Small intestine (tissue), 7 donors: Measurements from ENCODE around the gene ALKBH6. TPM values are rescaled to one million over a fixed set of nuclear protein-coding genes. Genes with fewer than 3 reads are reported as not detected.
A peak's percentile ranks its signal among the peaks of the same experiment; 100 is the strongest.

Source experiments
- DNase-seq, 2 donors: peaks; one replicate each; pipeline versions ENCODE4 v3.0.0 to v3.0.0-alpha.2; 2013
- FAIRE-seq: peaks from 2 replicates; lab custom pipeline; 2012; peaks lifted over from hg19 to GRCh38; lab: Jason Lieb, UNC
- H3K27ac ChIP-seq, 3 donors: one replicate each; pipeline ENCODE4 v1.5.1; 2013; ENCODE audit warnings: low read length in 2 of 3, mild to moderate bottlenecking in 2 of 3, control low read depth in 1 of 3, inconsistent platforms in 1 of 3, low read depth in 1 of 3, moderate library complexity in 1 of 3
- H3K27me3 ChIP-seq, 3 donors: one replicate each; pipeline ENCODE4 v1.6.1; 2013; ENCODE audit warnings: low read length in 3 of 3, inconsistent platforms in 1 of 3; ENCODE audit not compliant: control insufficient read depth in 3 of 3, insufficient read depth in 3 of 3
- H3K36me3 ChIP-seq, 3 donors: one replicate each; pipeline ENCODE4 v1.6.1; 2013; ENCODE audit warnings: low read length in 3 of 3, inconsistent platforms in 1 of 3, low read depth in 1 of 3, mild to moderate bottlenecking in 1 of 3, moderate library complexity in 1 of 3; ENCODE audit not compliant: control insufficient read depth in 3 of 3, insufficient read depth in 2 of 3
- H3K4me1 ChIP-seq, 3 donors: one replicate each; pipeline ENCODE4 v1.6.1; 2013; ENCODE audit warnings: low read length in 2 of 3, inconsistent platforms in 1 of 3, low read depth in 1 of 3, mild to moderate bottlenecking in 1 of 3, moderate library complexity in 1 of 3; ENCODE audit not compliant: control insufficient read depth in 3 of 3, insufficient read depth in 2 of 3
- H3K4me3 ChIP-seq, 3 donors: one replicate each; pipeline ENCODE4 v1.5.1; 2013; ENCODE audit warnings: low read length in 3 of 3, control low read depth in 1 of 3, inconsistent platforms in 1 of 3, low read depth in 1 of 3, mild to moderate bottlenecking in 1 of 3, moderate library complexity in 1 of 3
- H3K9me3 ChIP-seq, 2 donors: one replicate each; pipeline ENCODE4 v1.6.1; 2013; ENCODE audit warnings: low read depth in 1 of 2, low read length in 1 of 2; ENCODE audit not compliant: control insufficient read depth in 2 of 2, insufficient read depth in 1 of 2
- WGBS, 3 donors: extraction: QIAGEN DNeasy Blood & Tissue Kit; methylation state at CpG; one replicate each; pipeline ENCODE4 v1.1.7; 2013; 5-methylcytosine and 5-hydroxymethylcytosine counted together
- polyA plus RNA-seq, 4 donors: library from polyadenylated mRNA; stranded (reverse) in 3 of 4; unstranded in 1 of 4; fragments of 200-250 nt in 3 of 4; fragments of 120-200 nt in 1 of 4; gene quantifications; one replicate each; pipeline versions ENCODE4 v1.2.1 to v1.2.3, GENCODE V29; 2013
- donor health status: healthy with polysubstance abuse.
- donor health status: control.
- donor health status: control.
- donor health status: Bipolar disorder and iron deficiency.
- donor health status: healthy.

ALKBH6 gene
- polyA plus RNA-seq, 4 donors: 14.3 to 19.7 (median 15.6) TPM

DNA sequence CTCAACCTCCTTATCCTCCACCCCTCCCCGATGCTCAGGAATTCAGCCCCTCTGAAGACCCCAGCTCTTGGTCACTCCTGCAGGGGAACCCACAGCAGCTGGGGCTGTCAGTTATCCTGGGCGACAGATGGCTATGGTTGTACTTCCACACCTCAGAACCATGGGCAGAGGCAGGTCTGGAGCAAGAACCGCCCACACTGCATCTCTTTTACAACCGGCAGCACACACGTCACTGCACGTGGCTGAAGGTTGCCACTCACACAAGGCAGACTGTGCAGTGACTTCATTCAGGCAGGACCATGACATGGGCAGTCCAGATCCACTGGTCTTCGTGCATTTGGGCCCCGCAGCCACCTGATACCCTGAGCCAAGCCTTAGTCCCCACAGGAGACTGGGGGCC lies 40.5 kb downstream of the ALKBH6 start:
- Histone ChIP-seq H3K4me3 (no peak overlapping the region), H3K27ac (no peak overlapping the region), H3K36me3 (no peaks in the 10 kb centered on the region), H3K4me1 (no peaks in the 10 kb centered on the region), H3K27me3 (no peaks in the 10 kb centered on the region), H3K9me3 (no peaks in the 10 kb centered on the region)
- 33 to 38% (median 38%) methylated on average over 8 of the region's 8 CpGs for WGBS, 3 donors
- FAIRE-seq (no peak), DNase-seq (peak in 1 of 2 donors; percentile 24)

DNA sequence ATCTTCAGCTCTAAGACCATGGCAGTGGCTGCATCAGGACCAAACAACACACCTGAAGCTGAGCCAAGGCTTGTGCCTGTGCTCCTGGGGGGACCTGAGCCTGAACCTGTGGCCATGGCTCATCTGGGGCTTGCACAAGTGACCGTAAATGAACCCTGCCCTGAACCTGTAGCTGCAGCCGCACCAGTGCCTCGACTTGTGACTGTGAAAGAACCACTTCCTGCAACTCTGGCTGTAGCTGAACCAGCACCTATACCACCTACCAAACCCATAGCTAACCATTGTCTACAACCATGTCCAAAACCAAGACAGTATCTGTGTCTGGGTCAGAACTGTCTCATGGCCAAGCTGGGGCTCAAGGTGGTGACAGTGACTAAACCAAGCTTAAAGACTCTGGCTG lies 47.2 kb downstream of the ALKBH6 start:
- no peak for DNase-seq
- Histone ChIP-seq H3K27ac (no peak overlapping the region), H3K27me3 (no peaks in the 10 kb centered on the region), H3K9me3 (no peaks in the 10 kb centered on the region), H3K36me3 (no peaks in the 10 kb centered on the region), H3K4me3 (no peak overlapping the region), H3K4me1 (no peaks in the 10 kb centered on the region)
- 53 to 82% (median 64%) methylated on average over 3 of the region's 3 CpGs for WGBS, 3 donors
- FAIRE-seq: no peak

DNA sequence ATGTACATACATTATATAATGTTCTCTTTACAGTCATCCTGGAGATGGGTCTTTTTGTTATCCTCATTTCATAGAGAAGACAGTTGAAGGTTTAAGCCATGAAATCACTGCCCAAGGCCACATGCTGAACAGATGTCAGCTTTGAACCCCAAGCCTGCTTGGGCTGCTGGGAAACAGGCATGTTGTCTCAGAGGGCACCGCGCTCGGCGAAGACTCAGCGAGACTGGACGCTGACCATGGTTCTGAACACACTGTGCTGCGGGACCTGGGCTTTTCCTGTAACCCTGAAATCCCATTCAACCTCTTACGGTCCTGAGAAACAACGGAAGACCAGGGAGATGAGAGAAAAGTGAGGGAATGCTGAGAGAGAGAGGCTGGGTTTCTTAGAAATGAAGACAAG lies 50.5 kb downstream of the ALKBH6 start:
- H3K27me3 ChIP-seq: peaks cover 0 to 24% (median 7%) of the 10 kb centered on the region in 3 donors
- no peak for FAIRE-seq
- DNase-seq: peak; percentile 20 to 74

DNA sequence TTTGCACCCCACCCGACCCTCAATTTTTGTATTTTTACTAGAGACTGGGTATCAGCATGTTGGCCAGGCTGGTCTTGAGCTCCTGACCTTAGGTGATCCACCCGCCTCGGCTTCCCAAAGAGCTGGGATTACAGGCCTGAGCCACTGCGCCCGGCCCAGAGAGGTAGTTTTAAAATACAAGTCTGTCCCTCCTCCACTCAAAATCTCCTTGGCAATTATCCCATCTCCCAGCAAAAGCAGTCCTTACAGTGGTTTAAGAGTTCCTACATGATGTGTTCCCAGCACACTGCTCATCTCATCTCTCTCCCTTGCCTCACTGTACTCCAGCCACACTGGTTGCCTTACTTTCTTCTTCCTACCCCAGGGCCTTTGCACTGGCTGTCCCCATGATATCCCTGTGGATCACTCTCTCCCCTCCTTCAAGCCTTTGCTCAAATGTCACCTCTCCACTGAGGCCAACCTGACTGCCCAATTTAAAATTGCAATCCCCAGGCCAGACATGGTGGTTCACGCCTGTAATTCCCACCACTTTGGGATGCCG lies 53.5 kb downstream of the ALKBH6 start:
- no peak overlapping the region for H3K27ac ChIP-seq
- FAIRE-seq (no peak), DNase-seq (no peak)
- H3K9me3 ChIP-seq: no peaks in the 10 kb centered on the region
- no peaks in the 10 kb centered on the region for H3K4me1 ChIP-seq
- 83 to 87% (median 85%) methylated on average over 7 of the region's 7 CpGs for WGBS, 3 donors
- H3K36me3 ChIP-seq: no peaks in the 10 kb centered on the region
- no peak overlapping the region for H3K4me3 ChIP-seq
- H3K27me3 ChIP-seq: peaks cover 0 to 33% (median 7%) of the 10 kb centered on the region in 3 donors

More for the DNA sequence above, 50.5 kb downstream of the ALKBH6 start:
- WGBS, 3 donors: 2 to 9% (median 5%) methylated on average over 9 of the region's 9 CpGs
- no peaks in the 10 kb centered on the region for H3K4me1 ChIP-seq
- no peaks in the 10 kb centered on the region for H3K9me3 ChIP-seq
- no peak overlapping the region for H3K4me3 ChIP-seq
- H3K27ac ChIP-seq: no peak overlapping the region
- H3K36me3 ChIP-seq: no peaks in the 10 kb centered on the region

DNA sequence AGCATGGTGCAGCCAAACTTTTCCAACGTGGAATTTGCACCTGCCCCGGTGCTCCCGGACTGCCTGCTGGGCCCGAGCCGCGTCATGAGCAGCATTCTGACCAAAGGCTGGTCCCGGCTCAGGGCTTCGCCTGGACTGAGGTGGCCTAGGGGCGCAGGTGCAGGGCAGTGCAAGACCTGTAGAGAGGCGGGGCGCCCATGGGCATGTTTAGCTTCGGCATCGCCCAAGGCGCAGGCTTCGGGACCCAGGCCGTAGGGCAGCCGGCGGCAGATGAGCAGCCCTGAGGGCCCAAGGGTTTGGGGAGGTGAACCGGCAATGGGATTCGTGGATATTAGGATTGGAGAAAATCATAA lies 54.1 kb downstream of the ALKBH6 start:
- no peak overlapping the region for H3K27ac ChIP-seq
- H3K4me1 ChIP-seq: no peaks in the 10 kb centered on the region
- H3K36me3 ChIP-seq: no peaks in the 10 kb centered on the region
- 37 to 45% (median 44%) methylated on average over 20 of the region's 20 CpGs for WGBS, 3 donors
- DNase-seq (no peak), FAIRE-seq (no peak)
- peaks cover 0 to 33% (median 7%) of the 10 kb centered on the region in 3 donors for H3K27me3 ChIP-seq
- no peak overlapping the region for H3K4me3 ChIP-seq
- H3K9me3 ChIP-seq: no peaks in the 10 kb centered on the region

Other genes with a start within 250 kb of the ALKBH6 start
- gene ARHGAP33, start 238.6 kb downstream of the ALKBH6 start, polyA plus RNA-seq: 10 to 100 TPM in 1 of 4 donors, 1 to 10 TPM in 3; 1.1 to 16.2 (median 5.0) TPM
- gene PRODH2, start 201.4 kb downstream of the ALKBH6 start, polyA plus RNA-seq: under 1 TPM in 2 of 4 donors, not detected in 2; 0.24 to 0.54 TPM
- gene NPHS1, start 161.7 kb downstream of the ALKBH6 start, polyA plus RNA-seq: under 1 TPM in 2 of 4 donors, not detected in 2; 0.06 to 0.52 TPM
- gene KIRREL2, start 157.3 kb downstream of the ALKBH6 start, polyA plus RNA-seq: under 1 TPM in 2 of 4 donors, not detected in 2; 0.10 to 0.62 TPM
- 10 to 100 TPM in 1 of 4 donors, 1 to 10 TPM in 2, not detected in 1; 3.6 to 13.8 (median 4.7) TPM for gene APLP1, start 145.6 kb downstream of the ALKBH6 start, polyA plus RNA-seq
- gene NFKBID, start 113.7 kb downstream of the ALKBH6 start, polyA plus RNA-seq: 1 to 10 TPM; 5.1 to 7.6 (median 6.4) TPM
- 10 to 100 TPM in 2 of 4 donors, 1 to 10 TPM in 2; 2.7 to 17.6 (median 11.0) TPM for gene HCST, start 111.7 kb downstream of the ALKBH6 start, polyA plus RNA-seq
- gene TYROBP, start 105.9 kb downstream of the ALKBH6 start, polyA plus RNA-seq: 100 to 1,000 TPM in 1 of 4 donors, 10 to 100 TPM in 3; 15.9 to 128 (median 63.8) TPM
- gene LRFN3, start 77.8 kb downstream of the ALKBH6 start, polyA plus RNA-seq: 10 to 100 TPM in 2 of 4 donors, 1 to 10 TPM in 2; 3.5 to 11.7 (median 8.7) TPM
- 10 to 100 TPM; 27.8 to 58.4 (median 36.4) TPM for gene SDHAF1, start 19.0 kb downstream of the ALKBH6 start, polyA plus RNA-seq
- 10 to 100 TPM in 1 of 4 donors, 1 to 10 TPM in 3; 3.0 to 16.0 (median 3.7) TPM for gene SYNE4, start 5.4 kb downstream of the ALKBH6 start, polyA plus RNA-seq
- gene CLIP3, start 18.7 kb upstream of the ALKBH6 start, polyA plus RNA-seq: 1 to 10 TPM in 3 of 4 donors, under 1 TPM in 1; 0.45 to 7.5 (median 4.6) TPM
- gene THAP8, start 40.1 kb upstream of the ALKBH6 start, polyA plus RNA-seq: 1 to 10 TPM; 5.3 to 8.9 (median 6.6) TPM
- 1 to 10 TPM in 2 of 4 donors, under 1 TPM in 2; 0.22 to 5.0 (median 1.4) TPM for gene WDR62, start 40.7 kb upstream of the ALKBH6 start, polyA plus RNA-seq
- gene OVOL3, start 96.9 kb upstream of the ALKBH6 start, polyA plus RNA-seq: not detected
- gene POLR2I, start 100.7 kb upstream of the ALKBH6 start, polyA plus RNA-seq: 10 to 100 TPM; 46.5 to 77.5 (median 66.5) TPM
- gene TBCB, start 101.3 kb upstream of the ALKBH6 start, polyA plus RNA-seq: 100 to 1,000 TPM in 3 of 4 donors, 10 to 100 TPM in 1; 75.0 to 133 (median 113) TPM
- 1,000 to 10,000 TPM in 1 of 4 donors, 100 to 1,000 TPM in 3; 600 to 1,094 (median 775) TPM for gene CAPNS1, start 125.9 kb upstream of the ALKBH6 start, polyA plus RNA-seq
- gene COX7A1, start 138.2 kb upstream of the ALKBH6 start, polyA plus RNA-seq: 10 to 100 TPM in 2 of 4 donors, 1 to 10 TPM in 2; 1.3 to 26.2 (median 9.9) TPM
- 1 to 10 TPM; 1.6 to 4.8 (median 2.8) TPM for gene ZNF565, start 200.5 kb upstream of the ALKBH6 start, polyA plus RNA-seq
- 10 to 100 TPM; 18.4 to 71.6 (median 25.7) TPM for gene ZNF146, start 200.9 kb upstream of the ALKBH6 start, polyA plus RNA-seq